DOHH2 (cell line): ENCODE results near the gene UNC5C.

Source experiments
- H3F3A ChIP-seq: fragments of 200-600 bp; sonication (generic), shearing (Covaris generic); 2 replicates; pipeline ENCODE4 v1.6.0; 2016; ENCODE audit warnings: antibody characterized with exemption, mild to moderate bottlenecking; ENCODE audit not compliant: control insufficient read depth, insufficient read depth
- H3K27ac ChIP-seq: fragments of 200-600 bp; sonication (generic); 2 replicates; pipeline ENCODE4 v1.5.1; 2014; ENCODE audit warnings: low read depth, mild to moderate bottlenecking, low read length, moderate library complexity
- H3K27me3 ChIP-seq: fragments of 200-600 bp; sonication (generic); 2 replicates; pipeline ENCODE4 v1.6.1; 2014; ENCODE audit warnings: mild to moderate bottlenecking, low read length, mixed read lengths; ENCODE audit not compliant: control insufficient read depth
- H3K36me3 ChIP-seq: fragments of 200-600 bp; sonication (generic); 2 replicates; pipeline ENCODE4 v1.6.1; 2014; ENCODE audit warnings: mild to moderate bottlenecking, low read length, moderate library complexity, mixed read lengths; ENCODE audit not compliant: control insufficient read depth
- H3K4me1 ChIP-seq: fragments of 200-600 bp; sonication (generic); 2 replicates; pipeline ENCODE4 v1.6.1; 2014; ENCODE audit warnings: mild to moderate bottlenecking, low read length, mixed read lengths; ENCODE audit not compliant: control insufficient read depth
- H3K4me2 ChIP-seq: fragments of 200-600 bp; sonication (generic); 2 replicates; pipeline ENCODE4 v1.6.0; 2014; ENCODE audit warnings: mild to moderate bottlenecking, low read length, moderate library complexity
- H3K4me3 ChIP-seq: fragments of 200-600 bp; sonication (generic); 2 replicates; pipeline ENCODE4 v1.5.1; 2014; ENCODE audit warnings: mild to moderate bottlenecking, low read length, mixed read lengths
- H3K79me2 ChIP-seq: fragments of 200-600 bp; sonication (generic); 2 replicates; pipeline ENCODE4 v1.6.1; 2014; ENCODE audit warnings: mild to moderate bottlenecking, low read length, mixed read lengths; ENCODE audit not compliant: control insufficient read depth
- H3K9me2 ChIP-seq: fragments of 200-600 bp; sonication (generic); replicated peaks from 2 replicates; pipeline ENCODE4 v1.6.1; 2014; ENCODE audit warnings: mild to moderate bottlenecking, low read length, mixed read lengths; ENCODE audit not compliant: control insufficient read depth
- H3K9me3 ChIP-seq: fragments of 200-600 bp; sonication (generic); 2 replicates; pipeline ENCODE4 v1.6.1; 2014; ENCODE audit warnings: antibody characterized with exemption, low read length, mixed read lengths; ENCODE audit not compliant: control insufficient read depth, insufficient read depth
- H4K20me1 ChIP-seq: fragments of 200-600 bp; sonication (generic); 2 replicates; pipeline ENCODE4 v1.6.0; 2014; ENCODE audit warnings: low read depth, mild to moderate bottlenecking, antibody characterized with exemption, low read length, moderate library complexity; ENCODE audit not compliant: control insufficient read depth, insufficient read depth
- EZH2phosphoT487 ChIP-seq: fragments of 200-600 bp; sonication (generic); IDR thresholded peaks from 2 replicates; pipeline ENCODE4 v1.6.1; 2017; ENCODE audit warnings: borderline replicate concordance, mild to moderate bottlenecking, antibody characterized with exemption, low read length, moderate library complexity, mixed read lengths
- TF ChIP-seq, protein P1 (sequence below): fragments of 200-600 bp; sonication (generic); IDR thresholded peaks from one replicate; pipeline ENCODE4 v1.5.1; 2014; ENCODE audit warnings: antibody characterized with exemption, mild to moderate bottlenecking, low read depth, low read length; ENCODE audit not compliant: poor library complexity, severe bottlenecking

UNC5C gene

DNA sequence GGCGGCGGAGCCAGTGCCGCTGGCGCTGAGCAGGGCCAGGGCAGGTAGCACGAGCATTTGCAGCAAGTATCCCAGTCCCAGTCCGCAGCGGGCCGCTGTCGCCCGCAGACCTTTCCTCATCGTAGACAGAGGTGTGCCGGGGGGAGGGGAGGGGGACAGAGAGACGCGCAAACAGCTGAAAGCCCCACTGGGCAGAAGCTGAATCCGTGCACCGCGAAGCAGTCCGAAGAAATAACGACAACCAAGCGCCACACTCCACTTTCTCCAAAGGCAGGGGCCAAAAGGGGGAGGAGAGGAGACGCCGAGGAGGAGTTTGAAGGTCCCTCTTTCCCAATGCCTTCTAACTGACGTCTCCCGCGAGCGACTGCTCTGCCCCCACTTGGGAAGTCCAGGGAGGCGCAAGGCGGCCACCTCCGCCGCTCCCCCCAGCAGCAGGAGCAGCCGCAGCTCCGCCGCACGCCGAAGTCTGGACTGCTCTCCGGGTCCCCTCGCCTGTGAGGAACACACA is at the start of gene UNC5C:
Gene UNC5C (minus strand): TSS at position 236 of the 508 bp plus-strand sequence.
- H3K9me3 ChIP-seq, result no peaks in the 10 kb centered on the region
- no peaks in the 10 kb centered on the region for H3K79me2 ChIP-seq
- H3K4me3 ChIP-seq, result no peak within 1 kb of the TSS
- TF ChIP-seq EZH2phosphoT487, result no peak
- TF ChIP-seq, protein P1, sequence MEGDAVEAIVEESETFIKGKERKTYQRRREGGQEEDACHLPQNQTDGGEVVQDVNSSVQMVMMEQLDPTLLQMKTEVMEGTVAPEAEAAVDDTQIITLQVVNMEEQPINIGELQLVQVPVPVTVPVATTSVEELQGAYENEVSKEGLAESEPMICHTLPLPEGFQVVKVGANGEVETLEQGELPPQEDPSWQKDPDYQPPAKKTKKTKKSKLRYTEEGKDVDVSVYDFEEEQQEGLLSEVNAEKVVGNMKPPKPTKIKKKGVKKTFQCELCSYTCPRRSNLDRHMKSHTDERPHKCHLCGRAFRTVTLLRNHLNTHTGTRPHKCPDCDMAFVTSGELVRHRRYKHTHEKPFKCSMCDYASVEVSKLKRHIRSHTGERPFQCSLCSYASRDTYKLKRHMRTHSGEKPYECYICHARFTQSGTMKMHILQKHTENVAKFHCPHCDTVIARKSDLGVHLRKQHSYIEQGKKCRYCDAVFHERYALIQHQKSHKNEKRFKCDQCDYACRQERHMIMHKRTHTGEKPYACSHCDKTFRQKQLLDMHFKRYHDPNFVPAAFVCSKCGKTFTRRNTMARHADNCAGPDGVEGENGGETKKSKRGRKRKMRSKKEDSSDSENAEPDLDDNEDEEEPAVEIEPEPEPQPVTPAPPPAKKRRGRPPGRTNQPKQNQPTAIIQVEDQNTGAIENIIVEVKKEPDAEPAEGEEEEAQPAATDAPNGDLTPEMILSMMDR, result no peak
- no peaks in the 10 kb centered on the region for H3F3A ChIP-seq
- no peaks in the 10 kb centered on the region for H3K36me3 ChIP-seq
- H3K9me2 ChIP-seq, result no peaks in the 10 kb centered on the region
- no peaks in the 10 kb centered on the region for H4K20me1 ChIP-seq
- H3K4me2 ChIP-seq, result no peak within 1 kb of the TSS
- H3K27ac ChIP-seq, result no peak within 1 kb of the TSS
- H3K27me3 ChIP-seq, result no peaks in the 10 kb centered on the region
- H3K4me1 ChIP-seq, result no peaks in the 10 kb centered on the region

DNA sequence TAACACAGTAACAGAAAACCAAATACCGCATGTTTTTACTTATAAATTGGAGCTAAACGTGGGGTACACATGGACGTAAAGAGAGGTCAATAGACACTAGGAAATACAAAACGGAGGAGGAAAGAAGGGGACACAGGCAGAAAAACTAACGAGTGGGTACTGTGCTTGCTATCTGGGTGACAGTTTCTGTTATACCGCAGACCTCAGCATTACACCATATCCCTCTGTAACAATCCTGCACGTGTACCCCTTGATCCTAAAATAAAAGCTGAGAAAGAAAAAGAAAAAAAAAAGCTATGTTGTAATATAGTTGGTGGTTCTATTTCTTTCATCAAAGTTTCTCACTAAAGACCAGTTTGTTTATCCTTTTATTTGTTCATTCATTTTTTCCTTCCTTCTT is 47.9 kb upstream of the UNC5C start:
- Histone ChIP-seq H3K4me1 (no peaks in the 10 kb centered on the region), H3K27ac (no peak overlapping the region), H3F3A (no peaks in the 10 kb centered on the region), H3K27me3 (no peaks in the 10 kb centered on the region), H4K20me1 (no peaks in the 10 kb centered on the region), H3K4me3 (no peak overlapping the region), H3K79me2 (no peaks in the 10 kb centered on the region), H3K4me2 (no peak overlapping the region), H3K9me2 (no peaks in the 10 kb centered on the region), H3K9me3 (no peaks in the 10 kb centered on the region), H3K36me3 (no peaks in the 10 kb centered on the region)
- TF ChIP-seq, protein P1, result no peak
- no peak for TF ChIP-seq EZH2phosphoT487

DNA sequence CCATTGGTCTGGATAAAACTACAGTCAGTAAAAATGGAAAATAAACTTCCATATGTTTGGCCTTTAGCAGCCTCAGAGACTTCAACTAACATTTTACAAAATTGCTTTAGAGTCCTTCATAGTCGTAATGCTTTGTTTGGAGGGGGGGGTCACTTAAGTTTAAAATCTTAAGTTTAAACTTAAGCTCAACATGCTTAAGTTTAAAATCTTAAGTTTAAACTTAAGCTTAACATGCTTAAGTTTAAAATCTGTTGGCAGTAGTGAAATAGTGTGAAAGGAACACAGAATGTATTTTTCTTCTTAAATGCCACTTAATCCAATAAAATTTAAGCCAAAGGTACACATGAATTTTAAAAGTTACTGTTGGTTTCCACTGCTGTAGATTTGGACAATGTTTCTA is 45.9 kb upstream of the UNC5C start:
- no peaks in the 10 kb centered on the region for H3K4me1 ChIP-seq
- H3K27me3 ChIP-seq, result no peaks in the 10 kb centered on the region
- no peaks in the 10 kb centered on the region for H3F3A ChIP-seq
- no peak overlapping the region for H3K4me3 ChIP-seq
- no peaks in the 10 kb centered on the region for H3K79me2 ChIP-seq
- H3K36me3 ChIP-seq, result no peaks in the 10 kb centered on the region
- no peaks in the 10 kb centered on the region for H4K20me1 ChIP-seq
- H3K9me2 ChIP-seq, result no peaks in the 10 kb centered on the region
- TF ChIP-seq EZH2phosphoT487, result no peak
- TF ChIP-seq, protein P1, result no peak
- H3K27ac ChIP-seq, result no peak overlapping the region
- no peak overlapping the region for H3K4me2 ChIP-seq
- no peaks in the 10 kb centered on the region for H3K9me3 ChIP-seq
